ENCODE results near the gene KANK4. TPM values are rescaled to one million over a fixed set of nuclear protein-coding genes. Genes with fewer than 3 reads are reported as not detected.

The KANK4 gene
- under 1 TPM in 1 of 4 donors, not detected in 3; 0.16 TPM for total RNA-seq

GRCh38 chr1:62318756-62319544 lies at the start of gene KANK4:
KANK4 (minus strand) TSS chr1:62319434; CDS start chr1:62281564, 37,870 bp downstream.
- in situ Hi-C loops (cut with MboI; ENCODE audit: low sequenced_read_pairs in 4 of 4), result no loop called here
- Histone ChIP-seq H3K27me3 (peaks cover 0 to 11% (median 11%) of the 10 kb centered on the region in 3 donors), H3K4me3 (peak within 1 kb of the TSS; percentile 20 to 50 (median 40)), H3K36me3 (no peaks in the 10 kb centered on the region), H3K27ac (no peak within 1 kb of the TSS), H3K9me3 (no peaks in the 10 kb centered on the region), H3K4me1 (no peaks in the 10 kb centered on the region)
- TF ChIP-seq POLR2A (IDR thresholded peaks at IDR 0.05) (no peak), CTCF (IDR thresholded peaks at IDR 0.05 in 4 of 5, conservative IDR thresholded peaks at IDR 0.05 in 1 of 5) (no peak)
- ATAC-seq (no peak), DNase-seq (no peak)
- intact Hi-C loops (cut with DNase I; ENCODE audit: low total_unique reads), result no loop called here

GRCh38 chr1:62368989-62369388 lies 49.8 kb upstream of the KANK4 start:
- DNase-seq (no peak), ATAC-seq (no peak)
- H3K36me3 ChIP-seq, result no peaks in the 10 kb centered on the region
- H3K4me1 ChIP-seq, result no peaks in the 10 kb centered on the region
- H3K9me3 ChIP-seq, result no peaks in the 10 kb centered on the region
- H3K27ac ChIP-seq, result no peak overlapping the region
- TF ChIP-seq POLR2A (IDR thresholded peaks at IDR 0.05) (no peak), CTCF (IDR thresholded peaks at IDR 0.05 in 4 of 5, conservative IDR thresholded peaks at IDR 0.05 in 1 of 5) (no peak)
- in situ Hi-C loops (cut with MboI; ENCODE audit: low sequenced_read_pairs in 4 of 4), result no loop called here
- H3K27me3 ChIP-seq, result no peaks in the 10 kb centered on the region
- no peak overlapping the region for H3K4me3 ChIP-seq
- intact Hi-C loops (cut with DNase I; ENCODE audit: low total_unique reads), result no loop called here

- intact Hi-C loops (cut with DNase I; ENCODE audit: low total_unique reads) (no loop called here), in situ Hi-C loops (cut with MboI; ENCODE audit: low sequenced_read_pairs in 4 of 4) (no loop called here)
- H3K27ac ChIP-seq, result no peak overlapping the region
- DNase-seq, result no peak
- H3K4me3 ChIP-seq, result no peak overlapping the region
- no peak for ATAC-seq
- no peaks in the 10 kb centered on the region for H3K27me3 ChIP-seq
- H3K4me1 ChIP-seq, result no peaks in the 10 kb centered on the region
- TF ChIP-seq POLR2A (IDR thresholded peaks at IDR 0.05) (no peak), CTCF (IDR thresholded peaks at IDR 0.05 in 4 of 5, conservative IDR thresholded peaks at IDR 0.05 in 1 of 5) (no peak)
- no peaks in the 10 kb centered on the region for H3K9me3 ChIP-seq
- H3K36me3 ChIP-seq, result no peaks in the 10 kb centered on the region
These were observed 47.8 kb upstream of the KANK4 start for GRCh38 chr1:62367005-62367557.

- intact Hi-C loops (cut with DNase I; ENCODE audit: low total_unique reads) (no loop called here), in situ Hi-C loops (cut with MboI; ENCODE audit: low sequenced_read_pairs in 4 of 4) (no loop called here)
- Histone ChIP-seq H3K4me3 (no peak overlapping the region), H3K27ac (no peak overlapping the region), H3K9me3 (no peaks in the 10 kb centered on the region), H3K4me1 (no peaks in the 10 kb centered on the region), H3K36me3 (no peaks in the 10 kb centered on the region), H3K27me3 (no peaks in the 10 kb centered on the region)
- DNase-seq (no peak), ATAC-seq (no peak)
- TF ChIP-seq CTCF (IDR thresholded peaks at IDR 0.05 in 4 of 5, conservative IDR thresholded peaks at IDR 0.05 in 1 of 5) (no peak), POLR2A (IDR thresholded peaks at IDR 0.05) (no peak)
These were observed 45.5 kb upstream of the KANK4 start for GRCh38 chr1:62364721-62365120.

Data from gastrocnemius medialis (tissue), 4 donors.